IMR-90 (cell line): ENCODE results near the gene FBXL14.

ENCODE experiments used
- BHLHE40 ChIP-seq: fragments of 150-350 bp; IDR thresholded peaks from 2 replicates; pipeline ENCODE4 v1.6.1; 2016; ENCODE audit warnings: mild to moderate bottlenecking, low read depth, low read length
- CTCF ChIP-seq: conservative IDR thresholded peaks from 2 replicates; pipeline ENCODE4 v1.5.1; 2012; ENCODE audit warnings: mild to moderate bottlenecking, low read depth, low read length, improper control_type of control experiment
- NFE2L2 ChIP-seq: fragments of 150-350 bp; IDR thresholded peaks from 2 replicates; pipeline ENCODE4 v1.6.1; 2016; ENCODE audit warnings: low read depth, mild to moderate bottlenecking, low read length
- POLR2A ChIP-seq: IDR thresholded peaks from 2 replicates; pipeline ENCODE4 v1.6.1; 2012; ENCODE audit warnings: mild to moderate bottlenecking, low read depth, low read length
- RAD21 ChIP-seq: IDR thresholded peaks from 2 replicates; pipeline ENCODE4 v1.6.1; 2012; ENCODE audit warnings: low read length, improper control_type of control experiment
- TF ChIP-seq, protein P1 (sequence below): fragments of 150-350 bp; IDR thresholded peaks from 2 replicates; pipeline ENCODE4 v1.6.1; 2017; ENCODE audit warnings: mild to moderate bottlenecking, antibody characterized with exemption, low read length, low read depth

DNA sequence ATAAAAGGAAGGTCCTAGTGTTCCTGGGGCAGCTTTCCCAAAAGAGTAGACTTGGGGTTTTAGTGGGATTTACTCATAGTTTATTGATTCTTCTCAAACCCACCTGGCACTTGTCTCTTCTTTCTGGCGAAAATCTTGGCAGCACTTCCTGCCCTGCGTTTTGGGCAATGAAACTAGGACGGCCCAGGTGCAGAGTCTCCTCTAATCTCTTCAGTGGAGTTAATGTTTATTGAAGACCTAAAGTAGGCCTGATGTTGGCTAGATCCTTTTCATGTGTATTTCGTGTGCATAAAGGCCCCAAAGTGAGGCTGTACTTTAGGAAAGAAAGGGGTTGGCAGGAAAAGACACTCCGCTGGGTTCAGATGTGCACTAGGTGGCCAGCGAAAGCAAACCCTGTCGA, 39.8 kb upstream of the FBXL14 start:
- TF ChIP-seq RAD21 (no peak), CTCF (no peak), NFE2L2 (no peak), BHLHE40 (no peak), POLR2A (no peak)
- TF ChIP-seq, protein P1, sequence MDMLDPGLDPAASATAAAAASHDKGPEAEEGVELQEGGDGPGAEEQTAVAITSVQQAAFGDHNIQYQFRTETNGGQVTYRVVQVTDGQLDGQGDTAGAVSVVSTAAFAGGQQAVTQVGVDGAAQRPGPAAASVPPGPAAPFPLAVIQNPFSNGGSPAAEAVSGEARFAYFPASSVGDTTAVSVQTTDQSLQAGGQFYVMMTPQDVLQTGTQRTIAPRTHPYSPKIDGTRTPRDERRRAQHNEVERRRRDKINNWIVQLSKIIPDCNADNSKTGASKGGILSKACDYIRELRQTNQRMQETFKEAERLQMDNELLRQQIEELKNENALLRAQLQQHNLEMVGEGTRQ: no peak
